Kidney epithelial cell (primary cell): ENCODE data around the gene MTHFD2. TPM values are rescaled to one million over a fixed set of nuclear protein-coding genes. Genes with fewer than 3 reads are reported as not detected.
"Not testable (repeated sequence)": the region's sequence is repeated elsewhere in the genome, so short reads cannot be mapped to it uniquely, and the experiment has no call there.

Experiments
- DNase-seq: peaks from one replicate; pipeline ENCODE4 v3.0.0-alpha.2; 2010; ENCODE audit warnings: low read depth
- H3K27me3 ChIP-seq: 2 replicates; pipeline ENCODE4 v1.6.0; 2011; ENCODE audit warnings: low read length; ENCODE audit not compliant: control insufficient read depth, insufficient read depth
- H3K36me3 ChIP-seq: 2 replicates; pipeline ENCODE4 v1.5.1; 2011; ENCODE audit warnings: low read length; ENCODE audit not compliant: control insufficient read depth, insufficient read depth
- H3K4me3 ChIP-seq: 2 replicates; pipeline ENCODE4 v1.5.1; 2011; ENCODE audit warnings: low read depth, mild to moderate bottlenecking, control low read depth, low read length
- CTCF ChIP-seq: IDR thresholded peaks from 2 replicates; pipeline ENCODE4 v1.5.1; 2011; ENCODE audit warnings: mild to moderate bottlenecking, moderate library complexity, low read length, control low read depth, inconsistent platforms; ENCODE audit not compliant: insufficient read depth, poor library complexity, severe bottlenecking
- total RNA-seq: library from RNA; depleted of rRNA; stranded (reverse); fragments of >200 nt; gene quantifications from 2 replicates; pipeline ENCODE4 v1.2.3, GENCODE V29; 2015

The MTHFD2 gene
- total RNA-seq, 1 donor from 2014 or later: 173 TPM

GRCh38 chr2:74206180-74206688 is 7.8 kb downstream of the MTHFD2 start:
- TF ChIP-seq CTCF: no peak
- DNase-seq: no peak
- Histone ChIP-seq H3K4me3 (no peak overlapping the region), H3K27me3 (no peaks in the 10 kb centered on the region), H3K36me3 (peaks cover 2% of the 10 kb centered on the region)

- peaks cover 2% of the 10 kb centered on the region for H3K36me3 ChIP-seq
- TF ChIP-seq CTCF: no peak
These were observed 14.4 kb downstream of the MTHFD2 start for GRCh38 chr2:74212702-74213410.

GRCh38 chr2:74215771-74216170 is 17.4 kb downstream of the MTHFD2 start:
- H3K4me3 ChIP-seq, H3K27me3 ChIP-seq, H3K36me3 ChIP-seq, DNase-seq: not testable (repeated sequence)

More at GRCh38 chr2:74212702-74213410, 14.4 kb downstream of the MTHFD2 start:
- Histone ChIP-seq H3K27me3 (no peaks in the 10 kb centered on the region), H3K4me3 (no peak overlapping the region)
- DNase-seq: no peak

- H3K36me3 ChIP-seq: peaks cover 1% of the 10 kb centered on the region
- H3K4me3 ChIP-seq: no peak overlapping the region
- DNase-seq: no peak
- no peak for TF ChIP-seq CTCF
- no peaks in the 10 kb centered on the region for H3K27me3 ChIP-seq
These were observed 18.2 kb downstream of the MTHFD2 start for GRCh38 chr2:74216642-74217041.

GRCh38 chr2:74219846-74220486 is 21.6 kb downstream of the MTHFD2 start:
- Histone ChIP-seq H3K36me3 (peaks cover 1% of the 10 kb centered on the region), H3K4me3 (no peak overlapping the region)
- no peak for TF ChIP-seq CTCF

GRCh38 chr2:74221091-74221490 is 22.7 kb downstream of the MTHFD2 start:
- no peaks in the 10 kb centered on the region for H3K27me3 ChIP-seq
- peaks cover 1% of the 10 kb centered on the region for H3K36me3 ChIP-seq
- no peak for TF ChIP-seq CTCF
- H3K4me3 ChIP-seq: no peak overlapping the region
- no peak for DNase-seq

More at GRCh38 chr2:74219846-74220486, 21.6 kb downstream of the MTHFD2 start:
- H3K27me3 ChIP-seq: no peaks in the 10 kb centered on the region
- DNase-seq: no peak
